Right forelimb (tissue), 1 donor: ENCODE measurements around the gene CDON.

ENCODE experiments used
- DNase-seq: peaks from one replicate; pipeline ENCODE4 v3.0.0-alpha.2; 2018

Gene CDON

GRCh38 chr11:125941267-125941618 is 121.4 kb downstream of the CDON start:
- no peak for DNase-seq

- DNase-seq, result no peak
Observed at GRCh38 chr11:125940145-125940544, 122.5 kb downstream of the CDON start.

- DNase-seq, result peak; percentile 72
Observed at GRCh38 chr11:125939081-125939521, 123.6 kb downstream of the CDON start.

- peak; percentile 44 for DNase-seq
Observed at GRCh38 chr11:125938418-125938817, 124.2 kb downstream of the CDON start.

- DNase-seq, result peak; percentile 78
Observed at GRCh38 chr11:125935618-125936199, 127.0 kb downstream of the CDON start.

- no peak for DNase-seq
Observed at GRCh38 chr11:125935056-125935455, 127.6 kb downstream of the CDON start.

- DNase-seq, result no peak
Observed at GRCh38 chr11:125934473-125934872, 128.2 kb downstream of the CDON start.

- no peak for DNase-seq
Observed at GRCh38 chr11:125933030-125933813, 129.4 kb downstream of the CDON start.

GRCh38 chr11:125932301-125932700 is 130.4 kb downstream of the CDON start:
- DNase-seq, result no peak

GRCh38 chr11:125931668-125932067 is 131.0 kb downstream of the CDON start:
- no peak for DNase-seq

GRCh38 chr11:125931116-125931515 is 131.6 kb downstream of the CDON start:
- DNase-seq, result no peak

GRCh38 chr11:125930076-125930450 is 132.6 kb downstream of the CDON start:
- DNase-seq, result no peak

GRCh38 chr11:125929445-125930075 is 133.1 kb downstream of the CDON start:
- DNase-seq, result no peak

- no peak for DNase-seq
Observed at GRCh38 chr11:125926682-125927081, 136.0 kb downstream of the CDON start.

GRCh38 chr11:125925804-125926203 is 136.9 kb downstream of the CDON start:
- DNase-seq, result no peak

- no peak for DNase-seq
Observed at GRCh38 chr11:125925247-125925740, 137.4 kb downstream of the CDON start.

GRCh38 chr11:125924384-125925007 is 138.2 kb downstream of the CDON start:
- DNase-seq, result no peak

- no peak for DNase-seq
Observed at GRCh38 chr11:125923633-125924032, 139.0 kb downstream of the CDON start.

GRCh38 chr11:125923012-125923579 is 139.6 kb downstream of the CDON start:
- DNase-seq, result peak; percentile 76

- DNase-seq, result no peak
Observed at GRCh38 chr11:125922156-125922555, 140.5 kb downstream of the CDON start.

GRCh38 chr11:125921042-125921441 is 141.6 kb downstream of the CDON start:
- no peak for DNase-seq

GRCh38 chr11:125918140-125918840 is 144.4 kb downstream of the CDON start:
- DNase-seq, result no peak
